HG03139 (cell line): ENCODE data around the gene TCF19.

ENCODE experiments used
- ATAC-seq: cut with Tn5 transposase; IDR thresholded peaks from one replicate; pipeline ENCODE4 v1.9.1; 2021; ENCODE audit not compliant: unreplicated experiment

The TCF19 gene, protein sequence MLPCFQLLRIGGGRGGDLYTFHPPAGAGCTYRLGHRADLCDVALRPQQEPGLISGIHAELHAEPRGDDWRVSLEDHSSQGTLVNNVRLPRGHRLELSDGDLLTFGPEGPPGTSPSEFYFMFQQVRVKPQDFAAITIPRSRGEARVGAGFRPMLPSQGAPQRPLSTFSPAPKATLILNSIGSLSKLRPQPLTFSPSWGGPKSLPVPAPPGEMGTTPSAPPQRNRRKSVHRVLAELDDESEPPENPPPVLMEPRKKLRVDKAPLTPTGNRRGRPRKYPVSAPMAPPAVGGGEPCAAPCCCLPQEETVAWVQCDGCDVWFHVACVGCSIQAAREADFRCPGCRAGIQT

DNA sequence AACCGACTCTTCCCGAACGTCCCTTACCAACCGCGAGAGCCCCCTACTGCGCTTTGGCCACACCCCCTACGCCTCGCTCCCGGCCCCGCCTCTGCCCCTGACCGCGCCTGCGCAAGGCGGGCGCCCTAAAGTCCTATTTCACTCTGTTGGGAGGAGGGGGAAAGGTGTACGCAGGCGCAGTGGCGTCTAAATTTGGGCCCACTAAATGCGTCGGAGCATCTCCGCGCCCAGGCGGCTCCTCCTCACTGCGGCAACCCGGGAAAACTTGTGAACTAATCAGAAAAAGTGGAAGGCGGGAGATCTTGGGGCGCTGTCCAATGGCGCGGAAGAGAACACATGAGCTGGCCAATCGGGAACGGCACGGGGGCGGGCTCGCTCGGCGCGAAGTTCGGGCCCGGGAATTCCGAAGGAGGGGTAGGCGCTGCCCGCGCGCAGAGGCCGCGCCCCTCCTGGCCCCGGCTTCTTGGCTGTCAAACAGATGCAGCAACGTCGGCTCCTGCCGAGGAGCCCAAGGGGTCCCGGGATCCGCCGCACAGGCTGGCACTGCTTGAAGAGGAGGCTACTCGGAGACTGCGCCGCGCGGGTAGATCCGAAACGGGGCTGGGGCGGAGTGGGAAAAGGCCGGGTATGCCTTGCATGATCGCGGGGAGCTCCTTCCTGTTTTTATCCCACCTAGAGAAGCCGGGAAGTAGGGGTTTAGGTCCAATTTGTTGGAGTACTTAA lies at the start of gene TCF19:
TSS of gene TCF19 (plus strand) at position 450 of the 723 bp plus-strand sequence. CDS start 881 bp downstream, outside the sequence.
- ATAC-seq, result peak; percentile 81

DNA sequence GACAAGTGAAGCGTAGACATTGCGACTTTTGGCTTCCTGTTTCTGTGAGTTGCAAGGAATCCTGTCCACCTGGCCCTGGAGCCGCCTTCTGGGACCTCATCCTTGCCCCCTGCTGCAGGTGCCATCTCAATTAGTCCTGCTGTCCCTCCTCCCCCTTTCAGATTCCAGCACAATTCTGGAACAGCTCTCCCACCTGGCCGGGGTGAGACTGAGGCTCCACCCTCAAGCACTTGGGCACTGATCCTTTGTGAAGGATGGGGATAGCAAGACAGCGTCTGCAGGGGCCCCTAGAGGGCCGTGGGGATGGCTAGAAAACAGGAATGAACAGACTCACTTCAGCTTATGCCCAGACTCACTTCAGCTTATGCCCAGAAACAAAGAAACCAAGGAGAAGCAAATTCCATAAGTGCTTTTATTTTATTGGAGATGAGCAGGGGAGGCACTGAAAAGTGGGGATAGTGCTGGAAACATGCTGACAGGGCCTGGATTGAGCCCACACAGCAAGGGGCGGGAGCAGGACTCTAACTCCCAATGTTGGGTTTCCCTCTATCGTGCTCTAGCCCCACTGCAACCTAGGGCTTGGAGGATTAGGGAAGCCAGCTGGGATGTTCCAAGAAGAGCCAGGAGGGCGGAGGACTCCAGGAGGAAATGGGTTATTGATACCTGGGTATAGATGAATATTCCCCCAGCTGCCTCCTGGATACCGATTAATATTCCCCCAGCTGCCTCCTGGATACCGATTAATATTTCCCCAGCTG lies 47.4 kb upstream of the TCF19 start:
- ATAC-seq, result no peak

DNA sequence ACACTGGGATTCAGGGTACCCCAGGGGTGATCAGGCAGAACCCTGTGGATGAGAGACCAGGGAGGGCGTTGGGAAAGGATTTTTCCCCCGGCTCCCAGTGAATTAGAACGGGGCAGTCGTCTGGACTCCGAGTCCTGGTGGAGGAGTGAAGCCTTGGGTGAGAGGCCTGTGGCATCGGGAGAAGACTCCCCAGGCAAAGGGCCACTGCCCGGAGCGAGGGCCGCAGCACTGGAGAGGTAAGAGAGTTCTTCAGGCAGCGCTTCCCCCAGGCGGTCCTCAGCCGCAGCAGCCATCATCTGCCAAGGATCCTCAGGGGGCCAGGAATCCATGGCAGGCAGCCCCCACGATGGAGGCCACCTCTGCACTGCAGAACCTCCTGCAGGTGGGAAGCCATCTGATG lies 46.7 kb upstream of the TCF19 start:
- no peak for ATAC-seq

DNA sequence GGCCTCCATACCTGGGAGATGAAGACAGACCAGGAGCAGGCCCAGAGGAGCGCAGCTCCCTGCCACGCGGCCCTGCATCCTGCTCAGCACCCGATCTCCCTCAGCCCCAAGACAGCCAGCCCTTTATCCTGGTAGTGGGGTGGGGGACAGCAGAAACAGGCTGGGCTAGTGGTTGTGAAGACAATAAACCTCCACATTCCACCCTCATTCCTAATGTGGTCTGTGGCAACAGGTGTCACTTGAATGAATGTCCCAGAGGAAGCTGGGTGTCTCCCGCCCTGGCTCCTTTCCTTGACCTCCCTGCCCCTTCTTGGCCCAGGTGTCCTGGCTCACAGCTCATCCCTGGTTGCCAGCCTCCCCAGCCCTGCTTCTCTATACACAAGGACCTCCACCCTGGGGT lies 45.9 kb upstream of the TCF19 start, which contains the start of gene C6orf15:
TSS of gene C6orf15 (minus strand) at position 98 of the 400 bp plus-strand sequence. CDS start at position 78, 20 bp downstream.
- ATAC-seq, result no peak

DNA sequence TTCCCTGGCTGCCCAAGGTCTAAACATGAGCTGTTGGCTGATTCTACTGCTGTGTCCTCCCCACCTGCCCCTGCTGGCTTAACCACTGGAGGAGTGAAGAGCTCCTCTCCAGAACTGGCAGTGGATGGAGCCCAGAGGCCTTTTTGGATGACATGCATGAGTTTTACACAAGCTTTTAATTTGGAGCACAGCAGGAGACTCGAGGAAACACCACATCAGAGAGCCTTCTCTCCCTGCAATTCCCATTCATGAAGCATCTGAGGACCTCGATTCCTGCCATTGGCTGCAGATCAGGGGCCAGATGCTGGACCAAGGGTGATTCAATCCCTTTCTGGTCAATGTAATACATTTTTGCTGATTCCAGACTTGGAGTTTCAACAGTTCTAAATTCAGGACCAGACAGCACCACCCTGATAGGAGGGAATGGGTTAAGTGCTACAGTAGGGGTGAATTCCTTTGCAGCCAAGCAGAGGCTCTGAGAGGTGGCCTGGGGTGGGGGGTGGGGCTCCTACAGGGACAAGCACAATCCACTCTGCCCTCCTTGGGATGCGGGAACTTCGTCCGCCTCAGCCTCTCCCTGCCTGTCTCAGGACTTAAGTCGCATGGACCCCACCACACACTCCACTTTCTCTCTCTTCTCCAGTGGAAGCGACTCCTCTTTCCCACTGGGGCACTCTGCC lies 44.4 kb upstream of the TCF19 start:
- no peak for ATAC-seq

DNA sequence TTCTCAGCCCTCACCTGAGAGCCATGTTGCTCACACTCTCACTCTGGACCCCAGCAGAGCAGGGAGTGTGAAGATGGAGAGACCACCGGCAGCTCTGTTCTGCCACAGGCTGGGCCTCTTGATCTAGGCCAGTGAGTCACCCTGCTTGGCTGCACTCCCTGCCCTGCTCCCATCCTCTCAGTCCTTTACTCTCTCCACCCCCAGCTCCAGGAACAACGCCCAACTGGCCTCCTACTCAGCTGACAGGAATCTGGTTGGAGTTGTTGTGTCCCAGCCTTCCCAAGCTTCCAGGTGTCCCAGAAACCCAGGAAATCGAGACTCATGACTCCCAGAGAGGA lies 43.9 kb upstream of the TCF19 start, which contains the start of gene PSORS1C1:
TSS of gene PSORS1C1 (plus strand) at position 260 of the 338 bp plus-strand sequence. CDS start 14,833 bp downstream, outside the sequence.
- no peak for ATAC-seq

DNA sequence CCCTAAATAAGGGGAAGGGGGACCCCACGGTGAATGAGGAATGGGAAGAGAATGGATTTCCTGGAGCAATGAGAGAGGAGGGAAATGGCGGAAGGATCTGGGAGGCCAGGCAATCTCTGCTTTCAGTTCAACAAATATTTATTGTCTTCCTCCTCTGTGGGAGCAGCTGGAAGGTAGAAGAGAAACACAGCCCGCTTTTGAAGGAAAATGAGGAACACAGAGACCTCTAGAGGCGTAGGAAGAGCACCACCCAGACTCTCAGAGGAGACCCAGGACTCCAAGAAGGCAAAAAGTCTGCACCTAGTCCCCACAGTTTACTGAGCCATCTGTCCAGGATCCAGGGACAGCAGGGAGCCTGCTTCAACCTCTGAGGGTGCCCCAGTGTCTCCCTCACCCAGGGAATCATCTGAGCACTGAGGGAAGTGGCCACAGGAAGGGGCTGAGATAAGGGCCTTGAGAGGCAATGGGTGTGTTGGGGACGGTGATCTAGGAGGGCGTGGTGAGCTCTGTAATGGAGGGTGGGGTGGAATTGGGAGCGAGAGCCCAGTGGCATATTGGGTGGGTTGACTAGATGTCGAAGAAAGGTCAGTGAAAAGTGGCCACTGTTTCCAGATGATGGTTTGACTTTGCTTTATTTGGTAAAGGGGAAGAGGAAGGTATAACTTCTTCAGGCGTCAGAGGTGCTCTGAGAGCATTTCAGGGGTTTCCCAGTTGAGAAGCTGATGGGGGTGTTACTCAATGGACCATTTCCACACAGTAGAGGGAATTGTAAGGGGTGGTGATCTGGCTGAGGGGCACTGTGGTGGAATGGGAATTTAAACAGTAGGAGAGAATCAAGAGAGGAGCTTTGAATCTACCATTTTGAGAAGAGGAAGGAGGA lies 43.2 kb upstream of the TCF19 start:
- no peak for ATAC-seq

DNA sequence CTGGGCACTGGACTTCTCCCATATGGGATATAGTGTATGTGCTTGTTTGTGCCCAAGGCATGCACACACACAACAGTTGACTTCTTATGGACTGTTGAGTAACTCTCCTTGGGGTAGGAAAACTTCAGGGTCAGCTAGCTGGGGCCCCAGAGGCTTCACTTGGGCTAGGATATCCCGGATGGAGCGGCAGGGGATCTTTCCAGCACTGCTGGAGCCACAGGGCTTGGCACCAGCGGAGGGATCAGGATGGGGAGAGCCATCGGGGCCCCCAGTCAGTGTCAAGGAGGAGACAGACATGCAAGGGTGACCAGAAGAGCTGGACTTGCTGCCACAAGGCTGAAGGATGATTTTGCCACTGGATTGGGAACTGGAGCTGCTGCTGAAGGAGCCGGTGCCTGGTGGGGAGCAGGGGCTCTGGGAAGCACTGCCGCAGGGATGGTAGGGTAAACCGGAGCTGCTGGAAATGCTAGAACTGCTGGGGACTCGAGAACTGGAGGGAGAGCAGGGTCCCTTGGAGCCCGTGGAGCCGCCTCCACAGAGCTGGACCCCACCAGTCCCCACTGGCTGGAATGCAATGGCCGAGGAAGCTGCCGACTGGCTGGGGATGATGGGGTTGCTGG lies 42.3 kb upstream of the TCF19 start:
- no peak for ATAC-seq

DNA sequence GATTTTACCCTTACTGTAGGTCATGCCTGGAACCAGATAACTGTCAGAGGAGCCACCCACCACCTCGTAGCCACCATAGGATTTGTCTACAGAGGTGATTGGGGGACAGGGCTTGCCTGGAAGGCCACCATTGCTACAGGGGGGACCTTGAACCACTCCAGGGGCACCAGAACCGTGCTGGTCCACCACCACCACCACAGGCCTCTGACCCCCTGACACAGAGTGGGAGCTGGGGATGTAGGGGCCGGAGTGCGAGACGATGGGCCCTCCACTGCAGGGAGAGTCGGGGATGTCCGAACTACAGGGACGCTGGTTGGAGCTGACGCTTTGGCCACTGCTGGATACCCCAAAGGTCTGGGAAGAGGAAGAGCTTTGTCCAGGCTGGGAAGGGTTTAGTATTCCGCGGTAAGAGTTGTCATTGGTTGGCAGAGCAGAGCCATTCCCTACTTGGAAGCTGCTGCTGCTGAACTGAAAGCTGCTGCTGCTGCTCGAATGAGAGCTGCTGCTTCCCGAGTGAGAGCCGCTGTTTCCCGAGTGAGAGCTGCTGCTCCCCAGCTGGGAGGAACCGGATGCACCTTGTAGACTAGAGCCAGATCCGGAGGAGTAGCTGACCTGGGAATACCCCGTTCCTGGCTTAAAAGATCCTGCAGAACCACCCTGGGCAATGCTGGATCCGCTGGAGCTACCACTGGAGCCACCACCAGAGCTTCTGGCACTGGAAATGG lies 41.6 kb upstream of the TCF19 start:
- no peak for ATAC-seq

DNA sequence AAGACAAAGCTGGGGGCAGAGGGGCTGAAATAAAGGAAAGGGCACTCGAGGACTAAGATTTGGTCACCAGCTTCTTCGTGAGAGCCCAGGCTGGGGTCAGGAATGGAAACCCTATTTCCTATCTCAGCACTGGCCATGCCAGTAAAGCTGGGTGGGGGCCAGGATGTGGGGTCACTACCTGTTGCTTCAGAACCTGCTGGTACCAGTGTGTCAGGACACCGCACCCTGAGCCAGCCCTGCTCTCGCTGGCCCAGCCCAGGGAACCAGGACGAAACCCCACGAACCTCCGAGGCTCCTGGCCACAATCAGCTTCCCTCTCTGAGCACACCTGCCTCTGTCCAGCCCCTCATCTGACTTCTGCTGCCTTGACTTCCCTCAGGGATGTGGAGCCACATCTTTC lies 40.2 kb upstream of the TCF19 start:
- no peak for ATAC-seq

DNA sequence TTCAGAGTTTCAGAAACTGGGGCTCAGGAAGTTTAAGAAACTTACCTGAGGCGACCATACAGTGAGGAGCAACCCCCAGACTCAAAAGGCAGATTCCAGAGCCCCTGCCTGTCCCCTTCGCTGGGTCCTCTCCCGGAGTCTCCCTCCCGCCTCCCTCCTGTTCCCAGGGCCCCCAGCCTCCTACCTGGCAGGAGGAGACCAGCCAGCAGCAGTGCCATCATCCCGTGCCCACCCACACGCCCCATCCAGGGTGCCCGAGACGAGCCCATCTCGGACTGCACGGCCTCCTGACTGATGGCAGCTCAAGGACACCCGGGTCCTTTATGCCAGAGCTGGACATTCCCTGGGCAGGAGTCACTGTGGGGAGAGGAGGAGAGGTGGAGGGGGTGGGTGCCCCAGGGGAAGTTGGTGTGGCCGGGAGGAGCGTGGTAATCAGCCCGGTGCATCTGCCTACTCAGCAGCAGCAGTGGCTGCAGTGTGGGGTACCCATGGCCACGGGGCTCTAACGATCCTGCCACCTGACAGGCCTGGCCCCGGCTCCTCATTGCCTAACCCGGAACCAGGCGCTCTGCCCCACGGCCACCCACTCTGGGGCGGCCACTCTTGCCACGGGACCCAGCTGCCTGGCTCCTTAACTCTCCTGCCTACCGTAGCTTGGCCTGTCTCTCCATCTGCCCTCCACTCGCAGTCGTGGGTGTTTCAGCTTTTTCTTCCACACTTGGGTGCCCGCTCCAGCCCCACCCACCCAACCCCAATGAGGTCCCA lies 38.1 kb upstream of the TCF19 start, which contains the start of gene CDSN:
TSS of gene CDSN (minus strand) at position 296 of the 765 bp plus-strand sequence. CDS start at position 269, 27 bp downstream.
- ATAC-seq, result no peak

DNA sequence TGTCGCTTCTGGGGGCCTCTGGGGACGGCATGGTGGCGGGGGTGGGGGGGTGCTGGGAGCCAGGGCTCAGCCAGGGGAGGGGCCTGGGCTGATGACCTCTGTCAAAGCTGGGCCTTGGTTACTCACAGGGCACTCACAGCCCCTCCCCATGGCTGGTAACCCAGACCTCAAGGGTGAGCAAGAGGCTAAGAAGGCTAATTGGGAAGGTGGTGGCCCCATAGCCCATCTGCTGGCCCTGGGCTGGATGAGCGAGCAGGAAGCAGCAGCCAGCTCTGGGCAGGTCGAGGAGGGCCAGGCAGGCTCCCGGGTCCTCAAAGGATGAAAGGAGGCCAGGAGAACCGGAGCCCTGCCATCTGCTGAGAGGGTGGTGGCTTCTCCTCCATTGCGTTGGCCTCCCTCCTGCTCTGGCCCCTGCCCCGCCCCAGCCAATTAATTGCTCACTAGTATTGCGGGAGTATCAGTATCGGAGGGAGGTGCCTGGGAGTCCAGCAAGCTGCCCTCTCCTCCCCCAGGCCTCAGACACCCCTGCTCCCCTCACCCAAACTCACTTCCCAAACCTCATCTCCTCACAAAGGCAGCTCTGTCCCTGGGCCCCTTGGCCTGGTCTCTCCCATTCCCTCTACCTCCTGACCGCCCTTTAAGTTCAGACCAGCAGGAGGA lies 37.1 kb upstream of the TCF19 start:
- ATAC-seq, result no peak

DNA sequence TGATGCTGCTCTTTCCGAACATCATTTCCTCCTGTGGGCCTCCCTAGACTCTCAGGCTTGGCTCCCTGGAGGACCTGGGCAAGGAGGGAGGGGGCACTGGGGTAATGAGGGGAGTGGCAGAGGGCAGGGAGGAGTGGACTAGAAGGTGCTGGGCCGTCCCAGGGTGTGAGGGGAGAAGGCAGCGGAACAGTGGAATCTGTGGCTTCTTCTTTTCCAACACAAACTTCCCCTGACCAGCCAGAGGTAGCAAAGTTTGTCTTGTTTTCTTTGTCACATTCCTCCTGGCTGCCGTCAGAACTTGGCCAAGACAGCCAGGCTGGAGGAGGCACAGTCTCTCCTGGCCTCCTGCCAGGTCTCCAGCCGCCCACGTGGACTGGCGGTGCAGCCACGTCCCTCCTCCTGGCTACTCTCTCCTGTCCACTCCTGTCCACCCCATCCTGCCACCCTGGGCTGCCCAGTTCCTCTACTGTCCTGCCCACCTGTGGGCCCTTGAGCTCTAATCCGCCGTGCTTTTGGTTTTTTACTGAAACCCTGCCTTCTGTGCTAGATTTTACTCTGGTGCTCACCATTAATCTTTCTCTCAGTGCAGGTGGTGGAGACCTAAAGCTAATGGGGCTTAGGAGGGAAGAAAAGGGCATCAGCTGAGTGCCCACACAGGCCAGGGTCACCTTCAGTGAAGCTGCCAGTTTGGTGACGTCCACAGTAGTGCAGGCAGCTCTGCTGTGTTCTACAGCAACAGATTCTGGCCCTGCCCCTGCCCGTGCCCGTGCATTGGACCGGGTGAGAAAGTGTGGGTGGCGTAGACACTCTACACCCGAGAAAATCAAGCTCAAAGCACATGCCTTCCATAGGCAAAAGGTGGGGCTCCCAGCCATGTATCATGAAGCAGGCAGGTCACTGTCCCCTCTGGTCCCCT lies 35.3 kb upstream of the TCF19 start:
- ATAC-seq, result no peak

DNA sequence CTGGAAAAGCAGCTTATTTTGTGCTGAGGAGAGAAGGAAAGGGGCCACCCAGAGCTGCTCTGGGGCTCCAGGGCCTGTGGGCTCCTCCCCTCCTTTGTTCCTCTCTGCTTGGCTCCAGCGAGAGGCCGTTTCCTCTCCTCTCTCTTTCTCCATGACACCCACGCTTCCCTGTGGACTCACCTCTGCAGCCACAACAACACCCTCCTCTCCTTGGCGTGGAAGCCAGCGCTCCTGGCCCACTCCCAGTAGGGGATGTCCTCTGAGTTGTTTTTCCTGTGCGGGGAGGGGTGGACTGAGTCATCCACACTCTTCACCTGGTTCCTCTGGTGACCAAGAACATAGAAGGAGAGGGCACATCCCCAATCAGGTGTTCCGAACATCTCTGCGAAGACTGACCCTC lies 33.2 kb upstream of the TCF19 start:
- no peak for ATAC-seq

DNA sequence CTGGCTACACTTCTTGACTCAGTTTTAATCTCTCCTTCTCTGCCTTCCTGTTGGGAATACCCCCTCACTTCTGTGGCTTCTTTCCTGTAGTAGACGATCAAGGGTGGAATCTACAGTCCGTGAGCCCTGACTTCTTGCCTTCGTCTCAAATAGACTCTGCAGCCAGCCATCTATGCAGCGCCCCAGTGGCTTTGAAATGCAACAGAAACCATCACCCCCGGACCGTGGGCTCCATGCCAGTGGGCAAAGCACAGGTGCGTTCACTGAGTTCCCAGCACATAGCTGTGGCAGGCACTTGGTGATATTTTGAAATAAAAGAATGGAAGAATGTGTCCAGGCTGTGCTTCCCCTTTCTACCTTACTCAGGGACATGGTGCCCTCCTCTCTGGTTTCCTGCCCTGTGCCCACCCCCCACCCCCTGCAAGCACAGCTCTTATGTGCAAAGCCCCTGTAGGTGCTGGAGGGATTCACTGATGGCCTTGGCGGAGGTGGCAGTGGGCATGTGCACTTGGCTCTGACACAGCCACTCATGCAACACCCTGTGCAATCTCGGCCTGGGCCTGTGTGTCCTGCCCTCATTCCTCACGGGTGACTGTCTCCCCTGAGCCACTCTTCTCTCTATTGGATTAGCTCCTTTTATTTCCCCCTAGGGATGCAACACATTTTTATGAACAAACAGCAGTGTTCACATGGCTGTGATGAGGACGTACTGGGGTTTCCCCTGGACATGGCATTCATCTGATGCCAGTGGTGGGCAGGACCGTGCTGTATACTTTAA lies 32.6 kb upstream of the TCF19 start:
- no peak for ATAC-seq
